ENCODE results near the gene OSBPL10.

DNA sequence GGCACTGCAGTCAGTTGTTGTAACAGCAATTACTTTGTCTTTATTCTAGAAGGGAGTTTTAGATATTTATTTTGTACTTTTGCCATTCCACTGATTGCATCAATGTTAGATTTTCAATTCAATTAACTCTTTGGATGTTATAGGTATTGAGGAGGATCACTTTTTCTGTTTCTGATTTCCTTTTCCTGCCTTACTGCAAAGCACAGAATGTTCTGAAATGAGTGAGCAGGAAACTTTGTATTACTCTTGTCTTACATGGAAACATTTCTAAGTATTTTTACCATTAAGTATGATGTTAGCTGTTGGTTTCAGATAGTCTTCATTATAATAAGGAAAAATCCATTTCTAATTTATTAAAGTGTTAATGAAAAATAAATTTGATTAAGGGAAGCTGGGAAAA lies 80.5 kb downstream of the OSBPL10 start:
- TF ChIP-seq POLR2A (IDR thresholded peaks at IDR 0.05) = no peak
- TF ChIP-seq, protein P1, sequence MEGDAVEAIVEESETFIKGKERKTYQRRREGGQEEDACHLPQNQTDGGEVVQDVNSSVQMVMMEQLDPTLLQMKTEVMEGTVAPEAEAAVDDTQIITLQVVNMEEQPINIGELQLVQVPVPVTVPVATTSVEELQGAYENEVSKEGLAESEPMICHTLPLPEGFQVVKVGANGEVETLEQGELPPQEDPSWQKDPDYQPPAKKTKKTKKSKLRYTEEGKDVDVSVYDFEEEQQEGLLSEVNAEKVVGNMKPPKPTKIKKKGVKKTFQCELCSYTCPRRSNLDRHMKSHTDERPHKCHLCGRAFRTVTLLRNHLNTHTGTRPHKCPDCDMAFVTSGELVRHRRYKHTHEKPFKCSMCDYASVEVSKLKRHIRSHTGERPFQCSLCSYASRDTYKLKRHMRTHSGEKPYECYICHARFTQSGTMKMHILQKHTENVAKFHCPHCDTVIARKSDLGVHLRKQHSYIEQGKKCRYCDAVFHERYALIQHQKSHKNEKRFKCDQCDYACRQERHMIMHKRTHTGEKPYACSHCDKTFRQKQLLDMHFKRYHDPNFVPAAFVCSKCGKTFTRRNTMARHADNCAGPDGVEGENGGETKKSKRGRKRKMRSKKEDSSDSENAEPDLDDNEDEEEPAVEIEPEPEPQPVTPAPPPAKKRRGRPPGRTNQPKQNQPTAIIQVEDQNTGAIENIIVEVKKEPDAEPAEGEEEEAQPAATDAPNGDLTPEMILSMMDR (IDR thresholded peaks at IDR 0.05) = no peak

Measured in ovary (tissue), 3 donors.